Stimulated activated CD8-positive, alpha-beta memory T cell treated with anti-CD3 and anti-CD28 coated beads, Interleukin-2, amount 100 ng/mL, for 48 hours (primary cell): ENCODE data around the gene CBLN1.
"Not testable (repeated sequence)": the region's sequence is repeated elsewhere in the genome, so short reads cannot be mapped to it uniquely, and the experiment has no call there.

Experiments used
- DNase-seq, 2 donors: peaks; one replicate each; pipeline ENCODE4 v3.0.0-alpha.2; 2020; ENCODE audit warnings: low read depth in 2 of 2

The CBLN1 gene

GRCh38 chr16:49277766-49278566 lies 3.7 kb downstream of the CBLN1 start:
- no peak for DNase-seq

- DNase-seq, result no peak
These were observed 4.3 kb downstream of the CBLN1 start for GRCh38 chr16:49277386-49277742.

- DNase-seq, result no peak
These were observed 4.8 kb downstream of the CBLN1 start for GRCh38 chr16:49276646-49277385.

GRCh38 chr16:49275870-49276269 lies 5.8 kb downstream of the CBLN1 start:
- DNase-seq, result no peak

- no peak for DNase-seq
These were observed 6.4 kb downstream of the CBLN1 start for GRCh38 chr16:49275050-49275730.

GRCh38 chr16:49274591-49274990 lies 7.0 kb downstream of the CBLN1 start:
- no peak for DNase-seq

- DNase-seq, result no peak
These were observed 7.9 kb downstream of the CBLN1 start for GRCh38 chr16:49273771-49274170.

- no peak for DNase-seq
These were observed 10.3 kb downstream of the CBLN1 start for GRCh38 chr16:49271363-49271762.

- no peak for DNase-seq
These were observed 12.4 kb downstream of the CBLN1 start for GRCh38 chr16:49269201-49269600.

- DNase-seq, result no peak
These were observed 13.0 kb downstream of the CBLN1 start for GRCh38 chr16:49268667-49269066.

GRCh38 chr16:49262501-49262900 lies 19.1 kb downstream of the CBLN1 start:
- no peak for DNase-seq

- no peak for DNase-seq
These were observed 19.7 kb downstream of the CBLN1 start for GRCh38 chr16:49261930-49262329.

- no peak for DNase-seq
These were observed 20.6 kb downstream of the CBLN1 start for GRCh38 chr16:49260956-49261530.

GRCh38 chr16:49260253-49260652 lies 21.4 kb downstream of the CBLN1 start:
- no peak for DNase-seq

GRCh38 chr16:49259330-49259729 lies 22.3 kb downstream of the CBLN1 start:
- no peak for DNase-seq

GRCh38 chr16:49250689-49251088 lies 30.9 kb downstream of the CBLN1 start:
- DNase-seq, result no peak

GRCh38 chr16:49248227-49248626 lies 33.4 kb downstream of the CBLN1 start:
- DNase-seq, result no peak

- no peak for DNase-seq
These were observed 45.4 kb downstream of the CBLN1 start for GRCh38 chr16:49236216-49236615.

- not testable (repeated sequence) for DNase-seq
These were observed 53.3 kb downstream of the CBLN1 start for GRCh38 chr16:49228335-49228734.
